Upper lobe of left lung (tissue), 4 donors: Measurements from ENCODE around the gene PITX1.

Experiments
- CTCF ChIP-seq, 6 experiments: fragments of 450-650 bp in 4 of 6; fragments of 200-600 bp in 2 of 6; sonication (generic) in 2 of 6; IDR thresholded peaks; one replicate each; pipeline ENCODE4 v1.5.1; 2016 to 2019; ENCODE audit warnings: antibody characterized with exemption in 6 of 6
- EP300 ChIP-seq, 4 donors: sonication (generic); formaldehyde crosslinking; IDR thresholded peaks; one replicate each; pipeline ENCODE4 v1.5.1; 2017; ENCODE audit warnings: antibody characterized with exemption in 4 of 4, control low read depth in 2 of 4
- POLR2A ChIP-seq, 4 donors: fragments of 450-650 bp; IDR thresholded peaks; one replicate each; pipeline ENCODE4 v1.5.1; 2016 to 2017; ENCODE audit warnings: antibody characterized with exemption in 4 of 4, mild to moderate bottlenecking in 2 of 4

GRCh38 chr5:135029477-135030122, 4.4 kb downstream of the PITX1 start:
- TF ChIP-seq CTCF (IDR thresholded peaks at IDR 0.05) (no peak), EP300 (IDR thresholded peaks at IDR 0.05) (no peak), POLR2A (IDR thresholded peaks at IDR 0.05) (no peak)
